Hippocampal formation (tissue), 2 donors: ENCODE measurements around the gene RNF32.
"Not testable (repeated sequence)": the region's sequence is repeated elsewhere in the genome, so short reads cannot be mapped to it uniquely, and the experiment has no call there.

Experiments
- DNase-seq, 2 donors: peaks; one replicate each; lab custom pipeline; 2025; lab: John Stamatoyannopoulos, UW

Gene RNF32

GRCh38 chr7:156614434-156615264 is 25.9 kb upstream of the RNF32 start:
- DNase-seq = no peak

GRCh38 chr7:156616269-156617202 is 24.0 kb upstream of the RNF32 start:
- DNase-seq = peak in 1 of 2 donors; percentile 16

- DNase-seq = no peak
Observed at GRCh38 chr7:156617215-156617614, 23.4 kb upstream of the RNF32 start.

GRCh38 chr7:156618078-156618779 is 22.3 kb upstream of the RNF32 start:
- DNase-seq = no peak

- DNase-seq = no peak
Observed at GRCh38 chr7:156618780-156619367, 21.7 kb upstream of the RNF32 start.

GRCh38 chr7:156619488-156620290 is 20.9 kb upstream of the RNF32 start:
- not testable (repeated sequence) for DNase-seq

- DNase-seq = no peak
Observed at GRCh38 chr7:156620291-156620675, 20.3 kb upstream of the RNF32 start.

- no peak for DNase-seq
Observed at GRCh38 chr7:156621652-156622051, 18.9 kb upstream of the RNF32 start.

- peak in 1 of 2 donors; percentile 13 for DNase-seq
Observed at GRCh38 chr7:156625580-156625979, 15.0 kb upstream of the RNF32 start.

GRCh38 chr7:156626220-156626895 is 14.2 kb upstream of the RNF32 start:
- no peak for DNase-seq

- DNase-seq = no peak
Observed at GRCh38 chr7:156628562-156628961, 12.0 kb upstream of the RNF32 start.

- DNase-seq = no peak
Observed at GRCh38 chr7:156629873-156630272, 10.7 kb upstream of the RNF32 start.

GRCh38 chr7:156634117-156634516 is 6.5 kb upstream of the RNF32 start:
- DNase-seq = no peak

- no peak for DNase-seq
Observed at GRCh38 chr7:156635529-156636385, 4.8 kb upstream of the RNF32 start.

- DNase-seq = not testable (repeated sequence)
Observed at GRCh38 chr7:156637093-156637492, 3.5 kb upstream of the RNF32 start.

- no peak for DNase-seq
Observed at GRCh38 chr7:156638443-156639077, 2.0 kb upstream of the RNF32 start.

GRCh38 chr7:156639426-156640256 is 933 bp upstream of the RNF32 start:
- no peak for DNase-seq

- no peak for DNase-seq
Observed at GRCh38 chr7:156640949-156641485, 443 bp downstream of the RNF32 start.
